GM12872 (cell line): ENCODE results near the gene OR6B1.

Source experiments
- TF ChIP-seq, protein P1 (sequence below): IDR thresholded peaks from 3 replicates; pipeline ENCODE4 v1.5.1; 2011; ENCODE audit warnings: low read depth, mild to moderate bottlenecking, low read length, moderate library complexity; ENCODE audit not compliant: insufficient read depth

Gene OR6B1

DNA sequence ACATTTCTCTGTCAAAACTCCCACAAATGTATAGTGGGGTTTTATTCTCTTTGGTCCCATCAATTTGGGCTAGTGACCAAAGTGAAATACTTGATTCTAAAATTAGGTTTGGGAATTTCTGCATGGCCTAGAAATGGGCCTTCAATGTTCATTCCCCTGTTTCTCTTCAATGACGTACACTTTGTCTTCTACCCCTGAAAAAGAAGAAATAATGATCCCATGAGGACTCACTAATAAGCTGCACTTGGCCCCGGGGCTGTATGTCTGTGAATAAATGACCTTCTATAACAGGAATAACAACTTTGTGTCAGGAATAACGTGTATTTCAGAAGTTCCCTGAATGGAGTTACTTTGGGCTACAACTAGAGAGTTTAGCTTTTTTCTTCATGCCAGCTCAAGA lies 20.2 kb downstream of the OR6B1 start:
- TF ChIP-seq, protein P1, sequence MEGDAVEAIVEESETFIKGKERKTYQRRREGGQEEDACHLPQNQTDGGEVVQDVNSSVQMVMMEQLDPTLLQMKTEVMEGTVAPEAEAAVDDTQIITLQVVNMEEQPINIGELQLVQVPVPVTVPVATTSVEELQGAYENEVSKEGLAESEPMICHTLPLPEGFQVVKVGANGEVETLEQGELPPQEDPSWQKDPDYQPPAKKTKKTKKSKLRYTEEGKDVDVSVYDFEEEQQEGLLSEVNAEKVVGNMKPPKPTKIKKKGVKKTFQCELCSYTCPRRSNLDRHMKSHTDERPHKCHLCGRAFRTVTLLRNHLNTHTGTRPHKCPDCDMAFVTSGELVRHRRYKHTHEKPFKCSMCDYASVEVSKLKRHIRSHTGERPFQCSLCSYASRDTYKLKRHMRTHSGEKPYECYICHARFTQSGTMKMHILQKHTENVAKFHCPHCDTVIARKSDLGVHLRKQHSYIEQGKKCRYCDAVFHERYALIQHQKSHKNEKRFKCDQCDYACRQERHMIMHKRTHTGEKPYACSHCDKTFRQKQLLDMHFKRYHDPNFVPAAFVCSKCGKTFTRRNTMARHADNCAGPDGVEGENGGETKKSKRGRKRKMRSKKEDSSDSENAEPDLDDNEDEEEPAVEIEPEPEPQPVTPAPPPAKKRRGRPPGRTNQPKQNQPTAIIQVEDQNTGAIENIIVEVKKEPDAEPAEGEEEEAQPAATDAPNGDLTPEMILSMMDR = no peak

- TF ChIP-seq, protein P1 = no peak
These were observed 22.0 kb downstream of the OR6B1 start for GRCh38 chr7:144022169-144022568.

- TF ChIP-seq, protein P1 = no peak
These were observed 23.2 kb downstream of the OR6B1 start for GRCh38 chr7:144023171-144023827.

DNA sequence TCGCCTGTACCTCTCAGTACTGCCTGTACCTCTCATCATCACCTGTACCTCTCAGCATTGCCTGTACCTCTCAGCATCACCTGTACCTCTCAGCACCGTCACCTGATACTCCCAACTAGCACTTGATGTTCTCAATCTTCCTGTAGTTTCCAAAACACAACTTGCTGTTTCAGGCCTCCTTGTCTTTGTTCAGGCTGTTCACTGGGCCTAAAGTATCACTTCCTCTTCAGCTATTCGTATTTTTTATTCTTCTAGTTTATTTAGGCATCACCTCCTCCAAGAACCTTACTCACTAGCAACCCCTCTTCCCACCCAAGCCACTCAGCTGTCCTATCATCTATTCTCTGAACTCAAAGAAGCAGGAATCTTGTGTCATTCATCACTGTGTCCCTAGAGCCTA lies 24.1 kb downstream of the OR6B1 start:
- TF ChIP-seq, protein P1 = no peak

- TF ChIP-seq, protein P1 = no peak
These were observed 26.2 kb downstream of the OR6B1 start for GRCh38 chr7:144026203-144026883.

GRCh38 chr7:144027070-144027469 lies 26.9 kb downstream of the OR6B1 start:
- TF ChIP-seq, protein P1 = no peak

DNA sequence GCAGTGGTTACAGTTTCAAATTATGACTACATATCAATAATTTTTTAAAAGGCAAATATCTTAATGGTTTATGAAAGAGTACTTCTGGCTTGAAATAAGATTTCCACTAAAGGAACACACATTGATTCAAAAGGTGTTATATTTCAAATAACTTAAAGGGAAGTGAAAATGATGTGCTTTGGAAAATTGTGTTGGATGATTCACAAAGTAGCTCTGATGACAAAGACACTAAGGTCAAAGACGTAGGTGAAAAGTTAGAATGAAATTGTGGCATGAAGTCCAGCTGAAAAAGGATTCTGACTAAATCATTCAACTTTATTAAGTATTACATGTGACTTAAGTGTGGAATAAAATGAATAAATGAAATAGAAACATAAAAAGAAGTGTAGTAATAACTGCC lies 27.9 kb downstream of the OR6B1 start:
- TF ChIP-seq, protein P1 = no peak
